ENCODE measurements around the gene TMEM38A.

DNA sequence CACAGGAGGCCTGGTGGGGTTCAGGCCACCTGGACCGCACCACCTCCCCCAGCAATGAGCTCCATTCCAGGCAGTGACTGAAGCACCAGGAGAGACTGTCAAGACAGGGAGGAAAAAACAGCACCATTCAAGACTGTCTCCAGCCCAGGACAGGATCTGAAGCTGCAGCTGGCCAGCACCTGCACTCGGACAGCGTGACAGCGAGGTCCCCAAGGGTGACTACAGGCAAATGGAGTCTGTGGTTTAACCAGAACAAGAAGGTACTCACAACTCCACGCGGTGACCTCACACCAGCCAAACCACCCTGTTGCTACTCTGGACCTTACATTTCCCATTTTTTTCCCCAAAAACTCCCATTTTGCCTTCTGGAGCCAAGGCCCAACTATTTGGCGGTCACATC, 42.7 kb upstream of the TMEM38A start:
- TF ChIP-seq CTCF (IDR thresholded peaks at IDR 0.05; ENCODE audit: low read length): no peak
- no peak for TF ChIP-seq EZH2phosphoT487 (IDR thresholded peaks at IDR 0.05; ENCODE audit: low read length)
